Type B pancreatic cell (in vitro differentiated cells): ENCODE data around the gene USP51. TPM values are rescaled to one million over a fixed set of nuclear protein-coding genes. Genes with fewer than 3 reads are reported as not detected.
"Not testable (repeated sequence)": the region's sequence is repeated elsewhere in the genome, so short reads cannot be mapped to it uniquely, and the experiment has no call there.

Experiments used
- DNase-seq: peaks from one replicate; pipeline ENCODE4 v3.0.0; 2021; ENCODE audit warnings: mixed read lengths; ENCODE audit not compliant: unreplicated experiment; ENCODE audit errors: extremely low spot score
- H3K27ac Mint-ChIP-seq: 2 replicates; pipeline ENCODE4 v1.8.0; 2021; ENCODE audit warnings: mild to moderate bottlenecking, mixed read lengths
- H3K27me3 Mint-ChIP-seq: 2 replicates; pipeline ENCODE4 v1.8.0; 2021; ENCODE audit warnings: mixed read lengths
- H3K36me3 Mint-ChIP-seq: 2 replicates; pipeline ENCODE4 v1.8.0; 2021; ENCODE audit warnings: mixed read lengths
- H3K4me1 Mint-ChIP-seq: one replicate; pipeline ENCODE4 v1.8.0; 2021; ENCODE audit warnings: mixed read lengths; ENCODE audit not compliant: unreplicated experiment
- H3K4me3 Mint-ChIP-seq: 2 replicates; pipeline ENCODE4 v1.8.0; 2021; ENCODE audit warnings: mild to moderate bottlenecking, mixed read lengths
- H3K9me3 Mint-ChIP-seq: 2 replicates; pipeline ENCODE4 v1.8.0; 2021; ENCODE audit warnings: mixed read lengths
- CTCF ChIP-seq: fragments of 200-600 bp; sonication (generic); conservative IDR thresholded peaks from 2 replicates; pipeline ENCODE4 v1.5.0; 2021; ENCODE audit warnings: antibody characterized with exemption, mild to moderate bottlenecking
- total RNA-seq: library from RNA; stranded (reverse); gene quantifications from 2 replicates; pipeline ENCODE4 v1.2.1, GENCODE V29; 2021; ENCODE audit warnings: low replicate concordance

The USP51 gene
- total RNA-seq, 1 donor from 2014 or later: 8.9 TPM

GRCh38 chrX:55487143-55487542, 2.5 kb downstream of the USP51 start:
- Mint-ChIP-seq H3K27me3 (no peaks in the 10 kb centered on the region), H3K4me1 (peaks cover 6% of the 10 kb centered on the region), H3K27ac (peak overlapping the region; percentile 76), H3K9me3 (no peaks in the 10 kb centered on the region), H3K36me3 (peaks cover 8% of the 10 kb centered on the region), H3K4me3 (peak overlapping the region; percentile 84)
- DNase-seq: no peak
- TF ChIP-seq CTCF: no peak

- Mint-ChIP-seq H3K27me3 (no peaks in the 10 kb centered on the region), H3K4me3 (no peak overlapping the region), H3K27ac (no peak overlapping the region), H3K4me1 (peaks cover 6% of the 10 kb centered on the region), H3K36me3 (peaks cover 8% of the 10 kb centered on the region), H3K9me3 (no peaks in the 10 kb centered on the region)
- TF ChIP-seq CTCF: no peak
- no peak for DNase-seq
Measured at GRCh38 chrX:55486736-55487135, 2.9 kb downstream of the USP51 start.

GRCh38 chrX:55484948-55485347, 4.7 kb downstream of the USP51 start:
- Mint-ChIP-seq H3K27me3 (no peaks in the 10 kb centered on the region), H3K4me1 (peaks cover 6% of the 10 kb centered on the region), H3K27ac (no peak overlapping the region), H3K36me3 (peaks cover 8% of the 10 kb centered on the region), H3K4me3 (no peak overlapping the region), H3K9me3 (no peaks in the 10 kb centered on the region)
- DNase-seq: no peak
- TF ChIP-seq CTCF: no peak

- TF ChIP-seq CTCF: no peak
- Mint-ChIP-seq H3K4me3 (no peak overlapping the region), H3K9me3 (no peaks in the 10 kb centered on the region), H3K27ac (no peak overlapping the region), H3K4me1 (no peaks in the 10 kb centered on the region), H3K36me3 (no peaks in the 10 kb centered on the region), H3K27me3 (no peaks in the 10 kb centered on the region)
- no peak for DNase-seq
Measured at GRCh38 chrX:55480390-55481062, 9.1 kb downstream of the USP51 start.

- H3K27me3 Mint-ChIP-seq, DNase-seq, H3K4me1 Mint-ChIP-seq, H3K27ac Mint-ChIP-seq, H3K9me3 Mint-ChIP-seq, H3K36me3 Mint-ChIP-seq, H3K4me3 Mint-ChIP-seq: not testable (repeated sequence)
Measured at GRCh38 chrX:55479956-55480355, 9.7 kb downstream of the USP51 start.

GRCh38 chrX:55465791-55466190, 23.9 kb downstream of the USP51 start:
- not testable (repeated sequence) for H3K4me3 Mint-ChIP-seq

GRCh38 chrX:55465108-55465507, 24.5 kb downstream of the USP51 start:
- H3K27ac Mint-ChIP-seq, H3K4me3 Mint-ChIP-seq, H3K9me3 Mint-ChIP-seq, H3K27me3 Mint-ChIP-seq, H3K36me3 Mint-ChIP-seq, H3K4me1 Mint-ChIP-seq, DNase-seq: not testable (repeated sequence)

More at GRCh38 chrX:55465791-55466190, 23.9 kb downstream of the USP51 start:
- H3K4me1 Mint-ChIP-seq, H3K9me3 Mint-ChIP-seq, H3K27ac Mint-ChIP-seq, H3K36me3 Mint-ChIP-seq, DNase-seq, H3K27me3 Mint-ChIP-seq: not testable (repeated sequence)

- not testable (repeated sequence) for H3K27me3 Mint-ChIP-seq, H3K36me3 Mint-ChIP-seq, H3K9me3 Mint-ChIP-seq, H3K4me1 Mint-ChIP-seq, H3K27ac Mint-ChIP-seq, H3K4me3 Mint-ChIP-seq, DNase-seq
Measured at GRCh38 chrX:55464050-55464449, 25.6 kb downstream of the USP51 start.

- H3K36me3 Mint-ChIP-seq, H3K27me3 Mint-ChIP-seq, H3K4me1 Mint-ChIP-seq, H3K27ac Mint-ChIP-seq, H3K4me3 Mint-ChIP-seq, DNase-seq, H3K9me3 Mint-ChIP-seq: not testable (repeated sequence)
Measured at GRCh38 chrX:55459926-55460325, 29.7 kb downstream of the USP51 start.

- H3K27me3 Mint-ChIP-seq, H3K9me3 Mint-ChIP-seq, H3K4me1 Mint-ChIP-seq, H3K4me3 Mint-ChIP-seq, DNase-seq, H3K27ac Mint-ChIP-seq, H3K36me3 Mint-ChIP-seq: not testable (repeated sequence)
Measured at GRCh38 chrX:55459426-55459825, 30.2 kb downstream of the USP51 start.
